HepG2 (cell line): ENCODE results near the gene MCMBP. TPM values are rescaled to one million over a fixed set of nuclear protein-coding genes. Genes with fewer than 3 reads are reported as not detected.

Source experiments
- ATF7-NPFF ChIP-seq: sonication (generic); formaldehyde crosslinking; IDR thresholded peaks from 2 replicates; pipeline ENCODE4 v1.8.1; 2023; ENCODE audit warnings: mild to moderate bottlenecking, low read depth, missing genetic modification reagents, moderate library complexity
- CBX5 ChIP-seq: sonication (generic); formaldehyde crosslinking; IDR thresholded peaks from 2 replicates; pipeline ENCODE4 v1.4.0; 2020; ENCODE audit warnings: missing genetic modification reagents, borderline replicate concordance
- DNMT1 ChIP-seq: sonication (generic); formaldehyde crosslinking; IDR thresholded peaks from 2 replicates; pipeline ENCODE4 v1.5.1; 2020; ENCODE audit warnings: mild to moderate bottlenecking, missing genetic modification reagents
- EHMT2 ChIP-seq: fragments of 200-600 bp; sonication (generic); IDR thresholded peaks from 2 replicates; pipeline ENCODE4 v1.7.0; 2017; ENCODE audit warnings: antibody characterized with exemption, low read depth, low read length, borderline replicate concordance
- HDAC6 ChIP-seq: fragments of 200-600 bp; sonication (generic); IDR thresholded peaks from 2 replicates; pipeline ENCODE4 v1.7.0; 2017; ENCODE audit warnings: mild to moderate bottlenecking, antibody characterized with exemption, low read length, low read depth
- KDM3A ChIP-seq: IDR thresholded peaks from 2 replicates; pipeline ENCODE4 v1.6.1; 2018; ENCODE audit warnings: low read depth, missing compliant biosample characterization
- KDM5A ChIP-seq: fragments of 200-600 bp; sonication (generic); IDR thresholded peaks from 2 replicates; pipeline ENCODE4 v1.7.0; 2018; ENCODE audit warnings: antibody characterized with exemption, mild to moderate bottlenecking, low read length, borderline replicate concordance
- MIER3 ChIP-seq: IDR thresholded peaks from 2 replicates; pipeline ENCODE4 v1.6.1; 2016; ENCODE audit warnings: missing compliant biosample characterization, borderline replicate concordance
- RAD21 ChIP-seq: fragments of 450-650 bp; formaldehyde crosslinking; IDR thresholded peaks from 2 replicates; pipeline ENCODE4 v1.5.0; 2020; ENCODE audit warnings: mild to moderate bottlenecking
- RXRA ChIP-seq: sonication (generic); formaldehyde crosslinking; IDR thresholded peaks from 2 replicates; pipeline ENCODE4 v1.5.1; 2020; ENCODE audit warnings: missing genetic modification reagents
- THAP11 ChIP-seq: IDR thresholded peaks from 2 replicates; pipeline ENCODE4 v1.6.1; 2016; ENCODE audit warnings: missing biosample characterization, missing genetic modification reagents
- ZC3H4 ChIP-seq: sonication (generic); formaldehyde crosslinking; IDR thresholded peaks from 2 replicates; pipeline ENCODE4 v1.4.0; 2020; ENCODE audit warnings: missing genetic modification reagents, borderline replicate concordance
- ZNF749 ChIP-seq: sonication (generic); formaldehyde crosslinking; IDR thresholded peaks from 2 replicates; pipeline ENCODE4 v1.8.0; 2022; ENCODE audit warnings: mild to moderate bottlenecking, missing genetic modification reagents, moderate library complexity, borderline replicate concordance
- ZNF780A ChIP-seq: sonication (generic); formaldehyde crosslinking; IDR thresholded peaks from 2 replicates; pipeline ENCODE4 v1.8.0; 2022; ENCODE audit warnings: mild to moderate bottlenecking, missing genetic modification reagents, moderate library complexity
- ZSCAN29 ChIP-seq: sonication (generic); formaldehyde crosslinking; conservative IDR thresholded peaks from 2 replicates; pipeline ENCODE4 v1.4.0; 2020; ENCODE audit warnings: mild to moderate bottlenecking, missing genetic modification reagents
- polyA plus RNA-seq, 8 experiments: library from polyadenylated mRNA; depleted of rRNA in 3 of 8; stranded (reverse) in 7 of 8; unstranded in 1 of 8; fragments of >200 nt; fragmentation: Illumina TruSeq in 4 of 8; extraction: Trizol in 4 of 8; gene quantifications; 2 replicates each; pipeline versions ENCODE4 v1.2.1 to v1.2.3, GENCODE V29; 2011 to 2016; ENCODE audit warnings: low read depth in 4 of 8, missing spikeins in 1 of 8, mixed read lengths in 1 of 8; ENCODE audit not compliant: insufficient read depth in 1 of 8
- total RNA-seq, 5 experiments: library from RNA; depleted of rRNA; stranded (reverse); fragments of >200 nt; fragmentation: Illumina TruSeq; extraction: Trizol; gene quantifications; 2 replicates each; pipeline ENCODE4 v1.2.3, GENCODE V29; 2016; ENCODE audit warnings: low read depth in 1 of 5
- TF ChIP-seq, protein P1 (sequence below): IDR thresholded peaks from 2 replicates; pipeline ENCODE4 v1.6.1; 2016; ENCODE audit warnings: control low read depth
- TF ChIP-seq, protein P2 (sequence below): sonication (generic); formaldehyde crosslinking; IDR thresholded peaks from 2 replicates; pipeline ENCODE4 v1.8.1; 2023; ENCODE audit warnings: mild to moderate bottlenecking, missing genetic modification reagents
- TF ChIP-seq, protein P3 (sequence below): sonication (generic); formaldehyde crosslinking; IDR thresholded peaks from 2 replicates; pipeline ENCODE4 v1.4.0; 2020; ENCODE audit warnings: missing genetic modification reagents, mild to moderate bottlenecking, borderline replicate concordance
- TF ChIP-seq, protein P4 (sequence below): sonication (generic); formaldehyde crosslinking; IDR thresholded peaks from 2 replicates; pipeline ENCODE4 v1.4.0; 2020; ENCODE audit warnings: missing genetic modification reagents
- TF ChIP-seq, protein P5 (sequence below): sonication (generic); formaldehyde crosslinking; IDR thresholded peaks from 2 replicates; pipeline ENCODE4 v1.4.0; 2020; ENCODE audit warnings: missing genetic modification reagents
- TF ChIP-seq, protein P6 (sequence below): IDR thresholded peaks from 2 replicates; pipeline ENCODE4 v1.6.1; 2016; ENCODE audit warnings: low read depth, borderline replicate concordance

Gene MCMBP
- total and polyA plus RNA-seq, 2 of the 13 experiments (the other 11 are each of a cell fraction or from before 2014, with no cell fraction given): 35.7 to 62.4 TPM

DNA sequence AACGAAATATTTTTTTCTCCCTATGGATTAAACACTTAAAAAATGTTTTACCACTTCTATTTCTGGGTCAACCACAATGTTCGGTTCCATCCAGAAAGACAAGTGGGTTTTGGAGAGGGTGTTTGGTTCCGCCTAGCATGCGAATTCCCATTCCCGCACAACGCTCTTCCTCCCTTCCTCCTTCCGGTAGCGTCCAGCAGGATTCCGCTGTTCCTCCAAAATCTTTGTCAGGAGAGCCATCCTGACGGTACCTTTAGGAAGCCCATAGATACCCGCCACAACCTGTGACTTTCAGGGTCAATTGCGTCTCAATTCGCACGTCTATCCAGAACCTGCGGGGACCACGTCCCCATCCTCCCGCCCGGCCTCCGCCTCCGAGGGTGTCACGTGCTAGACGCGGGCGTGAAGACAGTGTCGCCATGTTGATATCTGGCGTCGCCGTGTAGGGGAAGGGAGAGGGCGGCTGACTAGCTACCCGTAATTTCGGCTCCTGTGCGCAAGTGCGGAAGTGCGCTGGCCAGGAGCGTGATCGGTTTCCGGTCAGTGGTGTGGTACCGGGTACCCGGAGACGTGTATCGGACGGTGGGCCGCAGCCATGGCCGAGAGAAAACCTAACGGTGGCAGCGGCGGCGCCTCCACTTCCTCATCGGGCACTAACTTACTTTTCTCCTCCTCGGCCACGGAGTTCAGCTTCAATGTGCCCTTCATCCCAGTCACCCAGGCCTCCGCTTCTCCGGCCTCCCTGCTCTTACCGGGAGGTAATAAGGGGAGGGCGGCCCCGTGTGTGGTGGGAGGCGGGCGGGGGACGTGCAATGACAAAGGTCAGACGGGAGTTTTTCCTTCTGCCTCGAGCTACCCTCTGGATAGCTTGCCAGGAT, 19.8 kb upstream of the MCMBP start, which contains the start of gene SEC23IP (continued):
- TF ChIP-seq, protein P1, sequence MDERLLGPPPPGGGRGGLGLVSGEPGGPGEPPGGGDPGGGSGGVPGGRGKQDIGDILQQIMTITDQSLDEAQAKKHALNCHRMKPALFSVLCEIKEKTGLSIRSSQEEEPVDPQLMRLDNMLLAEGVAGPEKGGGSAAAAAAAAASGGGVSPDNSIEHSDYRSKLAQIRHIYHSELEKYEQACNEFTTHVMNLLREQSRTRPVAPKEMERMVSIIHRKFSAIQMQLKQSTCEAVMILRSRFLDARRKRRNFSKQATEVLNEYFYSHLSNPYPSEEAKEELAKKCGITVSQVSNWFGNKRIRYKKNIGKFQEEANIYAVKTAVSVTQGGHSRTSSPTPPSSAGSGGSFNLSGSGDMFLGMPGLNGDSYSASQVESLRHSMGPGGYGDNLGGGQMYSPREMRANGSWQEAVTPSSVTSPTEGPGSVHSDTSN (CRISPR knock-in tag): no peak
- TF ChIP-seq, protein P2, sequence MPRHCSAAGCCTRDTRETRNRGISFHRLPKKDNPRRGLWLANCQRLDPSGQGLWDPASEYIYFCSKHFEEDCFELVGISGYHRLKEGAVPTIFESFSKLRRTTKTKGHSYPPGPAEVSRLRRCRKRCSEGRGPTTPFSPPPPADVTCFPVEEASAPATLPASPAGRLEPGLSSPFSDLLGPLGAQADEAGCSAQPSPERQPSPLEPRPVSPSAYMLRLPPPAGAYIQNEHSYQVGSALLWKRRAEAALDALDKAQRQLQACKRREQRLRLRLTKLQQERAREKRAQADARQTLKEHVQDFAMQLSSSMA: peak; percentile 84
- TF ChIP-seq ATF7-NPFF (CRISPR knock-in tag) (peak; percentile 83), KDM3A (CRISPR knock-in tag) (no peak; the same call in 1 of the 2 replicates), CBX5 (CRISPR knock-in tag) (peak; percentile 86; the same call in 1 of the 2 replicates), RAD21 (peak; percentile 22; the same call in 1 of the 2 replicates), RXRA (CRISPR knock-in tag) (peak; percentile 80), KDM5A (peak; percentile 82), ZNF749 (peak; percentile 77; the same call in 1 of the 2 replicates), ZNF780A (CRISPR knock-in tag) (0 out of 2 replicates have a peak, but pooled peaks have one; percentile 56), ZSCAN29 (CRISPR knock-in tag) (no peak; the same call in 1 of the 2 replicates), HDAC6 (no peak), ZC3H4 (peak; percentile 30; the same call in 1 of the 2 replicates), THAP11 (CRISPR knock-in tag) (peak; percentile 92), EHMT2 (peak; percentile 81), MIER3 (peak; percentile 92), DNMT1 (CRISPR knock-in tag) (no peak; the same call in 1 of the 2 replicates)
- TF ChIP-seq, protein P3, sequence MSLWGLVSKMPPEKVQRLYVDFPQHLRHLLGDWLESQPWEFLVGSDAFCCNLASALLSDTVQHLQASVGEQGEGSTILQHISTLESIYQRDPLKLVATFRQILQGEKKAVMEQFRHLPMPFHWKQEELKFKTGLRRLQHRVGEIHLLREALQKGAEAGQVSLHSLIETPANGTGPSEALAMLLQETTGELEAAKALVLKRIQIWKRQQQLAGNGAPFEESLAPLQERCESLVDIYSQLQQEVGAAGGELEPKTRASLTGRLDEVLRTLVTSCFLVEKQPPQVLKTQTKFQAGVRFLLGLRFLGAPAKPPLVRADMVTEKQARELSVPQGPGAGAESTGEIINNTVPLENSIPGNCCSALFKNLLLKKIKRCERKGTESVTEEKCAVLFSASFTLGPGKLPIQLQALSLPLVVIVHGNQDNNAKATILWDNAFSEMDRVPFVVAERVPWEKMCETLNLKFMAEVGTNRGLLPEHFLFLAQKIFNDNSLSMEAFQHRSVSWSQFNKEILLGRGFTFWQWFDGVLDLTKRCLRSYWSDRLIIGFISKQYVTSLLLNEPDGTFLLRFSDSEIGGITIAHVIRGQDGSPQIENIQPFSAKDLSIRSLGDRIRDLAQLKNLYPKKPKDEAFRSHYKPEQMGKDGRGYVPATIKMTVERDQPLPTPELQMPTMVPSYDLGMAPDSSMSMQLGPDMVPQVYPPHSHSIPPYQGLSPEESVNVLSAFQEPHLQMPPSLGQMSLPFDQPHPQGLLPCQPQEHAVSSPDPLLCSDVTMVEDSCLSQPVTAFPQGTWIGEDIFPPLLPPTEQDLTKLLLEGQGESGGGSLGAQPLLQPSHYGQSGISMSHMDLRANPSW (CRISPR knock-in tag): peak; percentile 60; the same call in 1 of the 2 replicates
- TF ChIP-seq, protein P4, sequence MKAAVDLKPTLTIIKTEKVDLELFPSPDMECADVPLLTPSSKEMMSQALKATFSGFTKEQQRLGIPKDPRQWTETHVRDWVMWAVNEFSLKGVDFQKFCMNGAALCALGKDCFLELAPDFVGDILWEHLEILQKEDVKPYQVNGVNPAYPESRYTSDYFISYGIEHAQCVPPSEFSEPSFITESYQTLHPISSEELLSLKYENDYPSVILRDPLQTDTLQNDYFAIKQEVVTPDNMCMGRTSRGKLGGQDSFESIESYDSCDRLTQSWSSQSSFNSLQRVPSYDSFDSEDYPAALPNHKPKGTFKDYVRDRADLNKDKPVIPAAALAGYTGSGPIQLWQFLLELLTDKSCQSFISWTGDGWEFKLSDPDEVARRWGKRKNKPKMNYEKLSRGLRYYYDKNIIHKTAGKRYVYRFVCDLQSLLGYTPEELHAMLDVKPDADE (CRISPR knock-in tag): peak; percentile 69; the same call in 1 of the 2 replicates
- TF ChIP-seq, protein P5, sequence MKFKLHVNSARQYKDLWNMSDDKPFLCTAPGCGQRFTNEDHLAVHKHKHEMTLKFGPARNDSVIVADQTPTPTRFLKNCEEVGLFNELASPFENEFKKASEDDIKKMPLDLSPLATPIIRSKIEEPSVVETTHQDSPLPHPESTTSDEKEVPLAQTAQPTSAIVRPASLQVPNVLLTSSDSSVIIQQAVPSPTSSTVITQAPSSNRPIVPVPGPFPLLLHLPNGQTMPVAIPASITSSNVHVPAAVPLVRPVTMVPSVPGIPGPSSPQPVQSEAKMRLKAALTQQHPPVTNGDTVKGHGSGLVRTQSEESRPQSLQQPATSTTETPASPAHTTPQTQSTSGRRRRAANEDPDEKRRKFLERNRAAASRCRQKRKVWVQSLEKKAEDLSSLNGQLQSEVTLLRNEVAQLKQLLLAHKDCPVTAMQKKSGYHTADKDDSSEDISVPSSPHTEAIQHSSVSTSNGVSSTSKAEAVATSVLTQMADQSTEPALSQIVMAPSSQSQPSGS (CRISPR knock-in tag): peak; percentile 87
- TF ChIP-seq, protein P6, sequence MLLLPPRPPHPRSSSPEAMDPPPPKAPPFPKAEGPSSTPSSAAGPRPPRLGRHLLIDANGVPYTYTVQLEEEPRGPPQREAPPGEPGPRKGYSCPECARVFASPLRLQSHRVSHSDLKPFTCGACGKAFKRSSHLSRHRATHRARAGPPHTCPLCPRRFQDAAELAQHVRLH (CRISPR knock-in tag): peak; percentile 86
